ENCODE results near the gene CDK6.
A peak's percentile ranks its signal among the peaks of the same experiment; 100 is the strongest.

CDK6 gene

DNA sequence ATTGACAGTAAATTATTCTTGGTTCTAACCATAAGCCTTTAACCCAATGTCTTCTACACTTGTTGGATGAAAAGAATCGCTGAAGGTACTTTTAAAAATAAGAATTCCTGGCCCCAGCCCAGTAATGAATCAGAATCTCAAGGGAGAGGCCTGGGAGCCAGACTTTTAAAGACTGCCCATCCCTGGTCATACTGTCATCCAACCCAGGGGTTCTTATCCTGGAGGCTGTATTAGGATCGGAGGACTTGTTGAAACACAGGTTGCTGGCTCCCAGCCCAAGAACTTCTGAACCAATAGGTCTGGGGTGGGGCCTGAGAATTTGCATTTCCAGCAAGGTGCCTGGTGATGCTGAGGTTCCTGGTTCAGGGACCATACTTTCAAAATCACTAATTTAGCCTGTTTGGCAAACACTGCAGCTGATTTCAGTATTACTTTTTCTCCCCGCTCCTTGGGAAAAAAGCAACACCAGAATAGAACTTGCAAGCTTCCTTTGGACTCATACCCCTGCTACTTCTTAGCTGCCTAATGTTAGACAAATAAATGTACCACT is 166.7 kb downstream of the CDK6 start:
- no peak for DNase-seq

DNA sequence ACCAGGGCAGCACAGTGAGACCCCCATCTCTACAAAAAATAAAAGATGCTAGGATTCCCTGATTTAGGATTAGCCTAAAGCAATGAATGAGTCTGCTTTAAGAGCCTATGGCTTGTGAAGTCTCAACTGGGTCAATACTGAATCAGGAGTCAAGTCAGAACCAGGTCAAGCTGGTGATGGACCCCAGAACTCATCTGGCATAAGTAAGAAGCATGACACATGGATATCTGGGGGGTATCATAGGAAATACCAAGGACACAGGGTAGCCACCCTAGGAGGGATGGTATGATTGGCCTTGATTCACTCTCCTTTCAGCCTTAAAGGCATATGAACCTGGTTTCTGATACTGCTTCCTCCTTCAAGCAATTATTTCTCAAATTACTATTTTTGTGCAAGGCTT is 167.8 kb downstream of the CDK6 start:
- DNase-seq = no peak

DNA sequence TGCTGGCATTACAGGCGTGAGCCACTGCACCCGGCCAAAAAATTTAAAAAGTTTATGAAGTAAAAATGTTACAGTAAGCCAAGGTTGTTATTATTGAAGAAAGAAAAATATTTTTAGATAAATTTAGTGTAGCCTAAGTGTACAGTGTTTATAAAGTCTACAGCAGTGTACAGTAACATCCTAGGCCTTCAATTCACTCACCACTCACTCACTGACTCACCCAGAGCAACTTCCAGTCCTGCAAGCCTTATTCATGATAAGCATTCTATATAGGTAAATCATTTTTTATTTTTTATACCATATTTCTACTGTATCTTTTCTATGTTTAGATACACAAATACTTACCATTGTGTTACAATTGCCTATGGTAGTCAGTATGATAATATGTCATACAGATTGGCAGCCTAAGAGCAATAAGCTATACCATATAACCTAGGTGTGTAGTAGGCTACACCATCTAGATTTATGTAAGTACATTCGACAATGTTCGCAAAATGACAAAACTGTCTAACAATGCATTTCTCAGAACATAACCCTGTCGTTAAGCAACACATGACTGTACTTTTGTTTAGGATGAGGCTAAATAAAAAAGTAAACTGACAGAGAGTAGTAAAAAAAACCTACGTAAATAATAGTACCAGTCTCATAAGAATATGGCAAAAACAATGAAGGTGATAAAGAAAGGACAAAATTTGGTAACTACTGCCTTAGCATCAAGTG is 168.4 kb downstream of the CDK6 start:
- DNase-seq = no peak

- DNase-seq = no peak
These were observed 170.4 kb downstream of the CDK6 start for GRCh38 chr7:92665926-92666325.

DNA sequence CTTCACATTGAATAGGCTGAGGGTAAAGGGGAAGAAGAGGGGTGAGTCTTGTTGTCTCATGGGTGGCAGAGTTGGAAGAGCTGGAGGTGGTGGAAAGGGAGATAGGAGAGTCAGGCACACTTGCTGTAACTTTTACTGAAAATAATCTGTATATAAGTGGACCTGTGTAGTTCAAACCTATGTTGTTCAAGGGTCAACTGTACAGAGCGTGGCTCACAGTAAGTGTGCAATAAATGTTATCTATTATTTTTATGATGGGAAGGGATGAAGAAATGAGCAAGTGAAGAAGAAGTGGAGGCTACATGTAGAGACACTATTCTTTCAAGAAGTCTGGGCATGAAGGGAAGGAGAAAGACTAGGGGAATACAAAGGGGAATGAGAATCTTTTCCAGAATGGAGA is 174.7 kb downstream of the CDK6 start:
- no peak for DNase-seq

- no peak for DNase-seq
These were observed 177.7 kb downstream of the CDK6 start for GRCh38 chr7:92658671-92659070.

DNA sequence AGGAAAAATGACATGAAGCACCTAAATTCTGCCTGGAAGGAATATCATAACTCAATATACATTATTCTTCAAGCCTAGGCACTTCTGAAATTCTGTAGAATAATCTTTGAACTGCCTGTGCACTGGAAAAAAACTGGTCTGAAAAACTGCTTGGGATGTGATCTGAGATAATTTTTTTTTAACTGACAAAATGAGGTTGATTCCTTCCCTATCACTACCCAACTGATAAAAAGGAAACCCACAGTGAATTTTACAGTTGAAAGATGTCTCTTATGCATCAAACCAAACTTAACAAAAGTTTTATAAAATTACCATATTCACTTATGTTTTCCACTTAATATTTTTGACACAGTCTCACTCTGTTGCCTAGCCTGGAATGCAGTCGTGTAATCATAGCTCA is 179.0 kb downstream of the CDK6 start:
- DNase-seq = no peak

GRCh38 chr7:92656121-92656520 is 180.3 kb downstream of the CDK6 start:
- DNase-seq = no peak

DNA sequence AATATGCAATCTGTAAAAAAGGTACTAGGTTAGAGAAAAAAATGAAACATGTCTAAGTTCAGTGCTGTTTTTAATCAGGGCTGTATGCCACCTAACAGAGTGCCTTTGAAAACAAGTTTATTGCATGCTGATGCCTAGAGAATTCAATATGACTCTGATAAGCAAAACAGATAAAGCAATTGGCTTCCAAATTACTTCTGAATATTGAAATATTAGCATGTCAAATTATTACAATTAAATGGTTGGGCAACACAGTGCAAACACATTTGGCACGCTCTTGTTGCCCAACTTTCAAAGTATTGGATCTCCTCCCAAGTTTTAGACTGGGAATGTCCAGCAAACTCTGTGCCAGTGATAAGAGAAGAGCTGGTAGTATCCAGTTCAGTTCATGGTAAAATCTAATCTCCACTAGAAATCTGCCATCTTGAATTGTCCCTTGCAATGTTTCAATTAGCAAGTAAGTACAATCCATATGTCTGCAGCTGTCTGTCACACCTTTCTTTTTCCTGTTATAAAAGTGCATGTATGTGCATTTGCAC is 181.0 kb downstream of the CDK6 start:
- no peak for DNase-seq

GRCh38 chr7:92653136-92653535 is 183.2 kb downstream of the CDK6 start:
- no peak for DNase-seq

GRCh38 chr7:92652536-92652935 is 183.8 kb downstream of the CDK6 start:
- DNase-seq = no peak

DNA sequence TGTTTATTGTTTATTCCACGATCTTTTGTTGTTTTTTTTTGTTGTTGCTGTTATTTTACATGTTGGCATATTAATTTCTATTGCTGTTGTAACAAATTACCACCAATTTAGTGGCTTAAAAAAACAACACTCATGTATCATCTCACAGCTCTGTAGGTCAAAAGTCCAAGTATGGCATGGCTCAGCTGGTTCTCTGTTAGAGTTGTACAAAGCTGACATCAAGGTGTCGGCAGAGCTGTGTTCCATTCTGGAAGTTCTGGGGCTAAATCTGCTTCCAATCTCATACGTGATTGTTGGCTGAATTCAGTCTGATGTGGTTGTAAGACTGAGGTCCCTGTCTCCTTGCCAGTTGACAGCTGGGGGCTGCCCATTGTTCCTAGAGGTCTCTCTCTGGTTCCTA is 186.0 kb downstream of the CDK6 start:
- no peak for DNase-seq

- DNase-seq = no peak
These were observed 188.3 kb downstream of the CDK6 start for GRCh38 chr7:92648067-92648466.

- no peak for DNase-seq
These were observed 188.7 kb downstream of the CDK6 start for GRCh38 chr7:92647652-92648051.

- DNase-seq = no peak
These were observed 189.3 kb downstream of the CDK6 start for GRCh38 chr7:92647011-92647625.

- DNase-seq = no peak
These were observed 191.0 kb downstream of the CDK6 start for GRCh38 chr7:92645114-92646061.

DNA sequence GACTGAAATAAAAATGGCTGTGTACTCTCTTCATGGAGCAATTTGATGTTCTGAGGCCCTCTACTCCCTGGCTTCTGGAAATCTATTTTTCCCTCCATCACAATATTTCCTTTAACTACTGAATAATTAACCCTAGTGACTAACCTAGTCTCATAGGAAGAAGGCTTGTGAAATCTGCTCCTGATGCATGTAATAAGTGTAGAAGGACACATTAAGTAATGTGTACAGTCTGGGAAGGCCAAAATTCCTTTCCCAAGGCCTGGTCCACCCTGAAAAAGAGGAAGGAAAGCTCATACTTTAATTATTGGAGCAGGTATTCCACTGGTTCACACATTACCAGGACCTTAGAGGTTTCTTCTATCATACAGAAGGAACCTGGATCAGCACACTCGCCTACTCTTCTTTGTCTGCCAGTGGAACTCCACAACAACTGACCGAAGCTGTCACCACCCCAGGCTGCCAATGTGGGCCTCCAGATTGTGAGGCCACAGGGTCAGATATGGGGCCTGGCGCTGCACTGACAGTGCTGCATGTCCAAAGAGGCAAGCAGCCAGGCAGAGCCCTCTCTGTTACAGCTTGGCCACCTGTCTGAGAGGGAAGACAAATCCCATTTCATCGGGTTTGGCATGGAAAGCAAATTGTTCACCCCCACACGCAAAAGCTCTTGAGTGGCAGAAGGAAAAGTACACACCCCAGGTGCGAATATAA is 191.8 kb downstream of the CDK6 start:
- no peak for DNase-seq

GRCh38 chr7:92643821-92644220 is 192.6 kb downstream of the CDK6 start:
- no peak for DNase-seq

DNA sequence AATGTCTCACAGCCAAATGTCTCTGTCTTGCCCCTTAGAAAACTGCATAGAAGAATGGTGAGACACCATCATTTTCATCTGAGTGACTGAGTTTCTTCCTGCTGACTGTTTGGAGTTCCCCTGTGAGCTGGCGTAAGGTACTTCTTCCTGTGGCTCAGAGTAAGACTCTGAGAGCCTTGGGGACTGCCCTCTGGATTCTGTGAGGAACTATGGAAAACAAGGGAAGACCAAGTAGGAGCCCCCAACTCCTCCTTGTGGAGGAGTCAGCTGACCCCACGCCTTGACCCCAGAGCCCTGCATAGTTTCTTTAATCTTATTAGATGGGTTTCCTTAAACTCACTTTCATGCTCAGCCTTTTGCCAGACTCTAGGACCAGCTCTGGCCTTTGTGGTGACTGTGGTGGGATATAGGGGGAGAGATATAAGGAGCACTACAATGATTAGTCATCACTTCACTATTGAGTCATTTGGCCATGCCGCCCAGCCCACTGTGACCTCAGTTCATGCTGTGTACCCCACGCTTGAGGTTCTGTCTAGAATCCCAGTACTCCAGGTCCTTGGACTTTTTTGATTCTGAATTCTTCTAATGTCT is 194.4 kb downstream of the CDK6 start:
- peak; percentile 59 for DNase-seq

DNA sequence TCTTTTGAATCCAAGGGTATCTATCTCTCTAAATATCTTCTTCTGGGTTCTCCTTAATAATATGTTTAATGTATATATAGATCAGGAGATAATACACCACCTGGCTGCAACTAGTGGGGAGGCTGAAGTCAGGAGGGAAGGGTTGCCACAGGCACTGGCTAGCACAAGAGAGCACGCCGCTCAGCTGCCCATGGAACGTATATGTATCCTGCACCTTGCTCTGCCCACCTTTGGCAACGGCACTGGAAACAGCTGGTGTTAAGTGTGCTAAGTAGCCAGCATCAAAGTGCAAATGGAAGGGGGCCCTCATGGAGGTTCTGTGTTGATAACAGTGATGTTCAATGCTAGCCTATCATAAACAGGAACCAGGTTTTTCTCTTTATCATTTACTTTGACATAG is 196.4 kb downstream of the CDK6 start:
- DNase-seq = no peak

GRCh38 chr7:92639213-92639896 is 197.0 kb downstream of the CDK6 start:
- no peak for DNase-seq
